Ishikawa (cell line): Measurements from ENCODE around the gene HBQ1.

ENCODE experiments used
- CEBPB ChIP-seq: IDR thresholded peaks from 2 replicates; pipeline ENCODE4 v1.6.1; 2012
- CREB1 ChIP-seq: IDR thresholded peaks from 2 replicates; pipeline ENCODE4 v1.6.1; 2012; ENCODE audit warnings: low read depth
- EGR1 ChIP-seq: IDR thresholded peaks from 2 replicates; pipeline ENCODE4 v1.6.1; 2012
- EP300 ChIP-seq: IDR thresholded peaks from 2 replicates; pipeline ENCODE4 v1.6.1; 2012; ENCODE audit warnings: borderline replicate concordance
- RAD21 ChIP-seq: IDR thresholded peaks from 2 replicates; pipeline ENCODE4 v1.6.1; 2012; ENCODE audit warnings: low read depth
- TEAD4 ChIP-seq: IDR thresholded peaks from 2 replicates; pipeline ENCODE4 v1.6.1; 2012
- ZBTB7A ChIP-seq: IDR thresholded peaks from 2 replicates; pipeline ENCODE4 v1.6.1; 2012; ENCODE audit warnings: low read depth
- TF ChIP-seq, protein P1 (sequence below): IDR thresholded peaks from 2 replicates; pipeline ENCODE4 v1.6.1; 2012
- TF ChIP-seq, protein P2 (sequence below): IDR thresholded peaks from 2 replicates; pipeline ENCODE4 v1.6.1; 2012; ENCODE audit warnings: low read depth, mild to moderate bottlenecking

- TF ChIP-seq, protein P1, sequence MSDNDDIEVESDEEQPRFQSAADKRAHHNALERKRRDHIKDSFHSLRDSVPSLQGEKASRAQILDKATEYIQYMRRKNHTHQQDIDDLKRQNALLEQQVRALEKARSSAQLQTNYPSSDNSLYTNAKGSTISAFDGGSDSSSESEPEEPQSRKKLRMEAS = peak; percentile 51
- TF ChIP-seq CREB1 (no peak), CEBPB (no peak), TEAD4 (no peak), EP300 (no peak), RAD21 (no peak), EGR1 (peak; percentile 75), ZBTB7A (peak; percentile 67; the same call in 1 of the 2 replicates)
- TF ChIP-seq, protein P2, sequence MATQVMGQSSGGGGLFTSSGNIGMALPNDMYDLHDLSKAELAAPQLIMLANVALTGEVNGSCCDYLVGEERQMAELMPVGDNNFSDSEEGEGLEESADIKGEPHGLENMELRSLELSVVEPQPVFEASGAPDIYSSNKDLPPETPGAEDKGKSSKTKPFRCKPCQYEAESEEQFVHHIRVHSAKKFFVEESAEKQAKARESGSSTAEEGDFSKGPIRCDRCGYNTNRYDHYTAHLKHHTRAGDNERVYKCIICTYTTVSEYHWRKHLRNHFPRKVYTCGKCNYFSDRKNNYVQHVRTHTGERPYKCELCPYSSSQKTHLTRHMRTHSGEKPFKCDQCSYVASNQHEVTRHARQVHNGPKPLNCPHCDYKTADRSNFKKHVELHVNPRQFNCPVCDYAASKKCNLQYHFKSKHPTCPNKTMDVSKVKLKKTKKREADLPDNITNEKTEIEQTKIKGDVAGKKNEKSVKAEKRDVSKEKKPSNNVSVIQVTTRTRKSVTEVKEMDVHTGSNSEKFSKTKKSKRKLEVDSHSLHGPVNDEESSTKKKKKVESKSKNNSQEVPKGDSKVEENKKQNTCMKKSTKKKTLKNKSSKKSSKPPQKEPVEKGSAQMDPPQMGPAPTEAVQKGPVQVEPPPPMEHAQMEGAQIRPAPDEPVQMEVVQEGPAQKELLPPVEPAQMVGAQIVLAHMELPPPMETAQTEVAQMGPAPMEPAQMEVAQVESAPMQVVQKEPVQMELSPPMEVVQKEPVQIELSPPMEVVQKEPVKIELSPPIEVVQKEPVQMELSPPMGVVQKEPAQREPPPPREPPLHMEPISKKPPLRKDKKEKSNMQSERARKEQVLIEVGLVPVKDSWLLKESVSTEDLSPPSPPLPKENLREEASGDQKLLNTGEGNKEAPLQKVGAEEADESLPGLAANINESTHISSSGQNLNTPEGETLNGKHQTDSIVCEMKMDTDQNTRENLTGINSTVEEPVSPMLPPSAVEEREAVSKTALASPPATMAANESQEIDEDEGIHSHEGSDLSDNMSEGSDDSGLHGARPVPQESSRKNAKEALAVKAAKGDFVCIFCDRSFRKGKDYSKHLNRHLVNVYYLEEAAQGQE = no peak
Observed at GRCh38 chr16:154217-155030, 25.8 kb upstream of the HBQ1 start.
